A549 (cell line): ENCODE measurements around the gene NPHS1.

ENCODE experiments used
- BCL3 ChIP-seq: fragments of >200 bp; sonication (Bioruptor Twin); formaldehyde crosslinking; IDR thresholded peaks from 3 replicates; pipeline ENCODE4 v1.6.1; 2016
- CHD2 ChIP-seq: fragments of 150-350 bp; IDR thresholded peaks from 2 replicates; pipeline ENCODE4 v1.6.1; 2014; ENCODE audit warnings: low read length; ENCODE audit not compliant: partially characterized antibody
- CTCF ChIP-seq: fragments of >200 bp; sonication (Bioruptor Twin); formaldehyde crosslinking; IDR thresholded peaks from 3 replicates; pipeline ENCODE4 v1.5.1; 2016
- JUN ChIP-seq, 2 experiments: fragments of >200 bp; sonication (Bioruptor Twin); formaldehyde crosslinking; IDR thresholded peaks; 2 replicates in 1 of 2; 3 replicates in 1 of 2; pipeline ENCODE4 v1.6.1; 2016 to 2017
- KDM1A ChIP-seq: fragments of 200-600 bp; sonication (generic); IDR thresholded peaks from 2 replicates; pipeline ENCODE4 v1.6.1; 2016; ENCODE audit warnings: low read depth, mild to moderate bottlenecking
- MAFK ChIP-seq: fragments of 450-650 bp; IDR thresholded peaks from 2 replicates; pipeline ENCODE4 v1.6.1; 2014; ENCODE audit not compliant: partially characterized antibody
- MAX ChIP-seq: IDR thresholded peaks from 2 replicates; pipeline ENCODE4 v1.6.1; 2012
- NPAS2 ChIP-seq: fragments of 250-450 bp; sonication (Bioruptor Pico); IDR thresholded peaks from 2 replicates; pipeline ENCODE4 v1.8.0; 2022; ENCODE audit warnings: mild to moderate bottlenecking, moderate library complexity, borderline replicate concordance
- POLR2A ChIP-seq: IDR thresholded peaks from 2 replicates; pipeline ENCODE4 v1.6.1; 2012; ENCODE audit warnings: mild to moderate bottlenecking, low read length
- RCOR1 ChIP-seq: fragments of 150-350 bp; IDR thresholded peaks from 2 replicates; pipeline ENCODE4 v1.6.1; 2014; ENCODE audit warnings: antibody characterized with exemption, low read length, low read depth
- RNF2 ChIP-seq: fragments of 200-600 bp; sonication (generic); IDR thresholded peaks from 2 replicates; pipeline ENCODE4 v1.6.1; 2016; ENCODE audit warnings: low read depth, mild to moderate bottlenecking, antibody characterized with exemption, moderate library complexity, borderline replicate concordance
- TP53 ChIP-seq: fragments of 250-450 bp; sonication (Bioruptor Pico); IDR thresholded peaks from 2 replicates; pipeline ENCODE4 v1.5.0; 2021; ENCODE audit warnings: mild to moderate bottlenecking, moderate library complexity
- USF2 ChIP-seq: fragments of 450-650 bp; IDR thresholded peaks from 2 replicates; pipeline ENCODE4 v1.6.1; 2014; ENCODE audit warnings: antibody characterized with exemption

- TF ChIP-seq CHD2 (no peak), USF2 (no peak), CTCF (no peak), MAFK (no peak), NPAS2 (no peak), RCOR1 (no peak), MAX (no peak), BCL3 (no peak), JUN (IDR thresholded peaks at IDR 0.05) (no peak), TP53 (CRISPR knock-in tag) (no peak), RNF2 (no peak), POLR2A (no peak), KDM1A (no peak)
These were observed 34.9 kb upstream of the NPHS1 start for GRCh38 chr19:35887197-35887596.
